Smooth muscle cell (in vitro differentiated cells): ENCODE results near the gene DAZL. TPM values are rescaled to one million over a fixed set of nuclear protein-coding genes. Genes with fewer than 3 reads are reported as not detected.
"Not testable (repeated sequence)": the region's sequence is repeated elsewhere in the genome, so short reads cannot be mapped to it uniquely, and the experiment has no call there.

ENCODE experiments used
- DNase-seq: peaks from one replicate; lab custom pipeline; 2025; ENCODE audit not compliant: unreplicated experiment; lab: John Stamatoyannopoulos, UW
- H2AFZ ChIP-seq: fragments of 200-600 bp; sonication (generic); 2 replicates; pipeline ENCODE4 v1.6.0; 2016; ENCODE audit warnings: antibody characterized with exemption, low read depth, mild to moderate bottlenecking
- H3F3A ChIP-seq: fragments of 200-600 bp; sonication (generic); 2 replicates; pipeline ENCODE4 v1.6.0; 2017; ENCODE audit warnings: antibody characterized with exemption, low read depth
- H3K27ac ChIP-seq: fragments of 200-600 bp; sonication (generic); 2 replicates; pipeline ENCODE4 v1.5.1; 2016; ENCODE audit warnings: low read depth, mild to moderate bottlenecking
- H3K27me3 ChIP-seq: fragments of 200-600 bp; sonication (generic); 2 replicates; pipeline ENCODE4 v1.6.1; 2016; ENCODE audit warnings: low read depth, mild to moderate bottlenecking
- H3K36me3 ChIP-seq: fragments of 200-600 bp; sonication (generic); 2 replicates; pipeline ENCODE4 v1.5.1; 2016; ENCODE audit warnings: low read depth
- H3K4me1 ChIP-seq: fragments of 200-600 bp; sonication (generic); 2 replicates; pipeline ENCODE4 v1.5.1; 2016; ENCODE audit warnings: low read depth
- H3K4me2 ChIP-seq: fragments of 200-600 bp; sonication (generic); 2 replicates; pipeline ENCODE4 v1.6.0; 2016; ENCODE audit warnings: mild to moderate bottlenecking
- H3K4me3 ChIP-seq: fragments of 200-600 bp; sonication (generic); 2 replicates; pipeline ENCODE4 v1.5.1; 2016; ENCODE audit warnings: mild to moderate bottlenecking
- H3K79me2 ChIP-seq: fragments of 200-600 bp; sonication (generic); 2 replicates; pipeline ENCODE4 v1.6.0; 2016; ENCODE audit warnings: low read depth, mild to moderate bottlenecking
- H3K9ac ChIP-seq: fragments of 200-600 bp; sonication (generic); 2 replicates; pipeline ENCODE4 v1.6.0; 2016; ENCODE audit warnings: low read depth
- H3K9me3 ChIP-seq: fragments of 200-600 bp; sonication (generic); replicated peaks from 2 replicates; pipeline ENCODE4 v1.5.1; 2016; ENCODE audit warnings: low read depth
- H4K20me1 ChIP-seq: fragments of 200-600 bp; sonication (generic); 2 replicates; pipeline ENCODE4 v1.6.0; 2016; ENCODE audit warnings: low read depth
- CTCF ChIP-seq: fragments of 200-600 bp; sonication (generic); IDR thresholded peaks from 2 replicates; pipeline ENCODE4 v1.5.1; 2017; ENCODE audit warnings: borderline replicate concordance, mild to moderate bottlenecking, antibody characterized with exemption; ENCODE audit not compliant: insufficient read depth, poor library complexity, severe bottlenecking
- WGBS: methylation state at CpG from one replicate; pipeline ENCODE4 v1.1.7; 2016; ENCODE audit warnings: low lambda C conversion rate; 5-methylcytosine and 5-hydroxymethylcytosine counted together
- polyA plus RNA-seq: library from polyadenylated mRNA; unstranded; fragments of >200 nt; fragmentation: Nextera tagmentation; extraction: Ambion mirVana; gene quantifications from 2 replicates; pipeline ENCODE4 v1.2.1, GENCODE V29; 2016
- total RNA-seq: library from RNA; depleted of rRNA; stranded (reverse); fragments of >200 nt; gene quantifications from 2 replicates; pipeline ENCODE4 v1.2.3, GENCODE V29; 2014

Gene DAZL
- total and polyA plus RNA-seq, 2 experiments from 2014 or later: not detected

GRCh38 chr3:16639806-16640205 is 34.6 kb upstream of the DAZL start:
- no peak overlapping the region for H3K27ac ChIP-seq
- no peak overlapping the region for H3K9ac ChIP-seq
- no peaks in the 10 kb centered on the region for H3K79me2 ChIP-seq
- H4K20me1 ChIP-seq: no peaks in the 10 kb centered on the region
- no peaks in the 10 kb centered on the region for H3K4me1 ChIP-seq
- no peak overlapping the region for H2AFZ ChIP-seq
- WGBS: 95% methylated on average over 2 of the region's 2 CpGs
- DNase-seq: no peak
- H3F3A ChIP-seq: no peaks in the 10 kb centered on the region
- no peak for TF ChIP-seq CTCF
- H3K36me3 ChIP-seq: no peaks in the 10 kb centered on the region
- no peaks in the 10 kb centered on the region for H3K27me3 ChIP-seq
- H3K4me2 ChIP-seq: no peak overlapping the region
- no peak overlapping the region for H3K4me3 ChIP-seq
- H3K9me3 ChIP-seq: no peaks in the 10 kb centered on the region

GRCh38 chr3:16633948-16634347 is 28.7 kb upstream of the DAZL start:
- Histone ChIP-seq H3K79me2 (no peaks in the 10 kb centered on the region), H3K27ac (no peak overlapping the region), H3F3A (no peaks in the 10 kb centered on the region), H4K20me1 (no peaks in the 10 kb centered on the region), H3K4me2 (no peak overlapping the region), H3K9me3 (no peaks in the 10 kb centered on the region), H3K4me3 (no peak overlapping the region), H3K27me3 (no peaks in the 10 kb centered on the region), H3K36me3 (no peaks in the 10 kb centered on the region), H3K4me1 (no peaks in the 10 kb centered on the region), H3K9ac (no peak overlapping the region), H2AFZ (no peak overlapping the region)
- TF ChIP-seq CTCF: no peak
- no peak for DNase-seq
- WGBS: 87% methylated on average over 3 of the region's 3 CpGs

- H3K4me3 ChIP-seq: no peak overlapping the region
- no peaks in the 10 kb centered on the region for H3K4me1 ChIP-seq
- H3K79me2 ChIP-seq: no peaks in the 10 kb centered on the region
- no peaks in the 10 kb centered on the region for H4K20me1 ChIP-seq
- no peak overlapping the region for H3K27ac ChIP-seq
- no peaks in the 10 kb centered on the region for H3K27me3 ChIP-seq
- no peaks in the 10 kb centered on the region for H3F3A ChIP-seq
- H3K9me3 ChIP-seq: no peaks in the 10 kb centered on the region
- H3K9ac ChIP-seq: no peak overlapping the region
- TF ChIP-seq CTCF: no peak
- H3K36me3 ChIP-seq: no peaks in the 10 kb centered on the region
- no peak overlapping the region for H3K4me2 ChIP-seq
- no peak overlapping the region for H2AFZ ChIP-seq
- DNase-seq: no peak
- WGBS: 73% methylated on average over 2 of the region's 2 CpGs
Observed at GRCh38 chr3:16632395-16632794, 27.2 kb upstream of the DAZL start.

GRCh38 chr3:16618721-16619120 is 13.5 kb upstream of the DAZL start:
- Histone ChIP-seq H3K36me3 (no peaks in the 10 kb centered on the region), H3K9me3 (no peaks in the 10 kb centered on the region), H3K27me3 (no peaks in the 10 kb centered on the region), H3K4me3 (no peak overlapping the region), H3F3A (no peaks in the 10 kb centered on the region), H3K27ac (no peak overlapping the region), H2AFZ (no peak overlapping the region), H4K20me1 (no peaks in the 10 kb centered on the region), H3K4me2 (no peak overlapping the region), H3K4me1 (no peaks in the 10 kb centered on the region), H3K9ac (no peak overlapping the region), H3K79me2 (no peaks in the 10 kb centered on the region)
- TF ChIP-seq CTCF: no peak
- DNase-seq: no peak

GRCh38 chr3:16617155-16617554 is 11.9 kb upstream of the DAZL start:
- H3F3A ChIP-seq, H3K4me2 ChIP-seq, H3K4me3 ChIP-seq, DNase-seq, H3K36me3 ChIP-seq, H3K27ac ChIP-seq, H3K9ac ChIP-seq, H3K9me3 ChIP-seq, H3K4me1 ChIP-seq, H4K20me1 ChIP-seq, H3K79me2 ChIP-seq, H3K27me3 ChIP-seq, H2AFZ ChIP-seq: not testable (repeated sequence)
- WGBS: 87% methylated on average over 3 of the region's 3 CpGs
